Testis (tissue), 2 donors: ENCODE results near the gene PLOD3.

Source experiments
- CTCF ChIP-seq, 3 experiments: fragments of 450-650 bp in 2 of 3; fragments of 200-600 bp in 1 of 3; sonication (generic) in 1 of 3; IDR thresholded peaks; one replicate each; pipeline ENCODE4 v1.5.1; 2016 to 2019; ENCODE audit warnings: antibody characterized with exemption in 3 of 3, mild to moderate bottlenecking in 2 of 3, moderate library complexity in 1 of 3
- POLR2A ChIP-seq: fragments of 450-650 bp; IDR thresholded peaks from one replicate; pipeline ENCODE4 v1.6.1; 2017; ENCODE audit warnings: antibody characterized with exemption, mild to moderate bottlenecking, moderate library complexity

DNA sequence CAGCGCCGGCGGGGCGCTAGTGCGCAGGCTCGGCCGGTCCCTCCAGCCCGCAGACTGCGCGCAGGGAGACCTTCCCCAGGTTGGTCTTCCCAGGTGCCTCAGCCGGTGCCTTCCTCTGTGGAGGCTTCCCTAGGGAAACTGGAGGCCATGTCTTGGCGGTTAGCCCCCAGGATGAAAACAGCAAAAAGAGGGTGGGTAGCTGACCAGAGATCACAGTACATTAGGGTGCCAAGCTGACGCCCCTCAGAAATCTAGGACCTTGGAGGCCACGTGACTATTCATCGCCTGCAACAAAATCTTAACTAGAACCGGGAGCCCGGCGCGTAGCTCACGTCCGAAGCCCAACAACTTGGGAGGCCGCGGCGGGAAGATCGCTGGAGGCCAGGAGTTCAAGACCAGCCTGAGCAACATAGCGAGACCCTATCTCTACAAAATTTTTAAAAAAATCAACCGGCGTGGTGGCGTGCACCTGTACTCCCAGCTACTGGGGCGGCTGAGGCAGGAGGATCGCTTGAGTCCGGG lies 27.8 kb upstream of the PLOD3 start:
- TF ChIP-seq CTCF (IDR thresholded peaks at IDR 0.05) (no peak), POLR2A (no peak)
